Chondrocyte (in vitro differentiated cells): ENCODE data around the gene MAPK6. TPM values are rescaled to one million over a fixed set of nuclear protein-coding genes. Genes with fewer than 3 reads are reported as not detected.
"Not testable (repeated sequence)": the region's sequence is repeated elsewhere in the genome, so short reads cannot be mapped to it uniquely, and the experiment has no call there.

Experiments
- DNase-seq: peaks from one replicate; pipeline ENCODE4 v3.0.0; 2021; ENCODE audit warnings: mixed read lengths, low spot score
- H3K27ac Mint-ChIP-seq: one replicate; pipeline ENCODE4 v1.8.0; 2021; ENCODE audit warnings: mild to moderate bottlenecking, moderate library complexity, mixed read lengths; ENCODE audit not compliant: unreplicated experiment
- H3K27me3 Mint-ChIP-seq: 2 replicates; pipeline ENCODE4 v1.8.0; 2021; ENCODE audit warnings: low read depth, mixed read lengths
- H3K36me3 Mint-ChIP-seq: 2 replicates; pipeline ENCODE4 v1.8.0; 2021; ENCODE audit warnings: low read depth, mixed read lengths
- H3K4me1 Mint-ChIP-seq: 2 replicates; pipeline ENCODE4 v1.8.0; 2021; ENCODE audit warnings: low read depth, mild to moderate bottlenecking, mixed read lengths
- H3K4me3 Mint-ChIP-seq: one replicate; pipeline ENCODE4 v1.8.0; 2021; ENCODE audit warnings: mild to moderate bottlenecking, moderate library complexity, mixed read lengths; ENCODE audit not compliant: unreplicated experiment
- H3K9me3 Mint-ChIP-seq: 2 replicates; pipeline ENCODE4 v1.8.0; 2021; ENCODE audit warnings: low read depth, mixed read lengths
- total RNA-seq: library from RNA; stranded (reverse); gene quantifications from 3 replicates; pipeline ENCODE4 v1.2.1, GENCODE V29; 2021
- TF ChIP-seq, protein P1 (sequence below): fragments of 200-600 bp; sonication (generic); IDR thresholded peaks from 2 replicates; pipeline ENCODE4 v1.5.0; 2021; ENCODE audit warnings: antibody characterized with exemption, mild to moderate bottlenecking, moderate library complexity

The MAPK6 gene
- total RNA-seq, 1 donor from 2014 or later: 59.0 TPM

DNA sequence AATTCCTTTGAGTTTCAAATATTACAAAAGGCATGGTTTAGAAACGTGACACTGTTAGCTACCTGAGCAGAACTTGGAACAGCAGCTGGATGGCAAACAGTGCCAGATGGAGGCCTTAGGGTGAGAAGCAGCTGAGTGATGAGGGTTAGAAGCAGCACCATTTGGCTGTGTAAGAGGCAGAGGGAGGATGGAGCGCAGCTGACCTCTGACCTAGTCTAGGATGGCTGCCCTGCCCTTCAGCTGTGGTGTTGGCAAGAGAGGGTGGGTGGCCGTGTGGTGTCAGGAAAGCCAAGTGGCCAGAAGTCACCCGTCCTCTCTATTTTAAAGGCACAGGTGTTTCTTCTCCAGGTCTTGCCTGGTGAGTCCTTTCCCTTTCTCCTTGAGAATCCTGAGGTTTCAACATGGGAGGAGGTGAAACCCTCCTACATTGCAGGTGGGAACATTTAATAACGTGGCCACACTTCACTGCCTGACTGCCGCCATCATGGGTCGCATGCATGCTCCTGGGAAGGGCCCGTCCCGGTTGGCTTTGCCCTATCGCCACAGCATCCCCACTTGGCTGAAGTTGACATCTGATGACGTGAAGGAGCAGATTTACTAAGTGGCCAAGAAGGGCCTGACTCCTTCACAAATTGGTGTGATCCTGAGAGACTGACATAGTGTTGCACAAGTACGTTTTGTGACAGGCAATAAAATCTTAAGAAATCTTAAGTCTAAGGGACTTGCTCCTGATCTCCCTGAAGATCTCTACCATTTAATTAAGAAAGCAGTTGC lies 76.0 kb downstream of the MAPK6 start:
- Mint-ChIP-seq H3K4me3 (no peak overlapping the region), H3K9me3 (peaks cover 10% of the 10 kb centered on the region), H3K27ac (no peak overlapping the region), H3K36me3 (peaks cover 3% of the 10 kb centered on the region), H3K27me3 (no peaks in the 10 kb centered on the region), H3K4me1 (peaks cover 38% of the 10 kb centered on the region)
- DNase-seq: no peak
- TF ChIP-seq, protein P1, sequence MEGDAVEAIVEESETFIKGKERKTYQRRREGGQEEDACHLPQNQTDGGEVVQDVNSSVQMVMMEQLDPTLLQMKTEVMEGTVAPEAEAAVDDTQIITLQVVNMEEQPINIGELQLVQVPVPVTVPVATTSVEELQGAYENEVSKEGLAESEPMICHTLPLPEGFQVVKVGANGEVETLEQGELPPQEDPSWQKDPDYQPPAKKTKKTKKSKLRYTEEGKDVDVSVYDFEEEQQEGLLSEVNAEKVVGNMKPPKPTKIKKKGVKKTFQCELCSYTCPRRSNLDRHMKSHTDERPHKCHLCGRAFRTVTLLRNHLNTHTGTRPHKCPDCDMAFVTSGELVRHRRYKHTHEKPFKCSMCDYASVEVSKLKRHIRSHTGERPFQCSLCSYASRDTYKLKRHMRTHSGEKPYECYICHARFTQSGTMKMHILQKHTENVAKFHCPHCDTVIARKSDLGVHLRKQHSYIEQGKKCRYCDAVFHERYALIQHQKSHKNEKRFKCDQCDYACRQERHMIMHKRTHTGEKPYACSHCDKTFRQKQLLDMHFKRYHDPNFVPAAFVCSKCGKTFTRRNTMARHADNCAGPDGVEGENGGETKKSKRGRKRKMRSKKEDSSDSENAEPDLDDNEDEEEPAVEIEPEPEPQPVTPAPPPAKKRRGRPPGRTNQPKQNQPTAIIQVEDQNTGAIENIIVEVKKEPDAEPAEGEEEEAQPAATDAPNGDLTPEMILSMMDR: no peak

DNA sequence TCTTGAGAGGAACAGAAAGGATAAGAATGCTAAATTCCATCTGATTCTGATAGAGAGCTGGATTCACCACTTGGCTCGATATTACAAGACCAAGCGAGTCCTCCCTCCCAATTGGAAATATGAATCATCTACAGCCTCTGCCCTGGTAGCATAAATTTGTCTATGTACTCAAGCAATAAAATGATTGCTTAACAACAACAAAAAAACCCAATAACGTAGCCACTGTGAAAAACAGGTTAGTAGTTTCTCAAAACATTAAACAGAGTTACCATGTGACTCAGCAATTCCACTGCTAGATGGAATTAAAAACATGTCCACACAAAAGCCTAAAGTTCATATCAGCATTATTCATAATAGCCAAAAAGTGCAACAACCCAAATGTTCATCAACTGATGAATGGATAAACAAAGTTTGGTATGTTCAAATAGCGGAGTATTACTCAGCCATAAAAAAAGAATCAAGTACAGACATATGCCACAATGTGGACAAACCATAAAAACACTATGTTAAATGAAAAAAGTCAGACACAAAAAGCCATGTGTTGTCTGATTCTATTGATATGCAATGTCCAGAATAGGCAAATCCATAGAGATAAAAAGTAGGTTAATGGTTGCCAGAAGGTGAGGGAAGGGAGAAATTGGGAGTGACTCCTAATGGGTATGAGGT lies 76.7 kb downstream of the MAPK6 start:
- H3K27ac Mint-ChIP-seq: no peak overlapping the region
- H3K4me1 Mint-ChIP-seq: peaks cover 38% of the 10 kb centered on the region
- no peaks in the 10 kb centered on the region for H3K27me3 Mint-ChIP-seq
- no peak for DNase-seq
- peaks cover 4% of the 10 kb centered on the region for H3K9me3 Mint-ChIP-seq
- TF ChIP-seq, protein P1: no peak
- H3K4me3 Mint-ChIP-seq: no peak overlapping the region
- no peaks in the 10 kb centered on the region for H3K36me3 Mint-ChIP-seq

DNA sequence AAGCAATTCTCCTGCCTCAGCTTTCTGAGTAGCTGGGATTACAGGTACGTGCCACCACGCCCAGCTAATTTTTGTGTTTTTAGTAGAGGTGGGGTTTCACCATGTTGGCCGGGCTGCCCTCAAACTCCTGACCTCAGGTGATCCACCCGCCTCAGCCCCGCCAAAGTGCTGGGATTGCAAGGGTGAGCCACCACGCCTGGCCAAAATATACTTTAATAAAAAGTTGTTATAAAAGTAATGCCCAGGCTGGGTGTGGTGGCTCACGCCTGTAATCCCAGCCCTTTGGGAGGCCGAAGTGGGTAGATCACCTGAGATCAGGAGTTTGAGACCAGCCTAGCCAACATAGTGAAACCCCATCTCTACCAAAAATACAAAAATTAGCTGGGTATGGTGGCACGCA lies 77.5 kb downstream of the MAPK6 start:
- not testable (repeated sequence) for H3K9me3 Mint-ChIP-seq, H3K36me3 Mint-ChIP-seq, H3K27ac Mint-ChIP-seq, DNase-seq, H3K4me3 Mint-ChIP-seq, H3K27me3 Mint-ChIP-seq
- peaks cover 38% of the 10 kb centered on the region for H3K4me1 Mint-ChIP-seq

DNA sequence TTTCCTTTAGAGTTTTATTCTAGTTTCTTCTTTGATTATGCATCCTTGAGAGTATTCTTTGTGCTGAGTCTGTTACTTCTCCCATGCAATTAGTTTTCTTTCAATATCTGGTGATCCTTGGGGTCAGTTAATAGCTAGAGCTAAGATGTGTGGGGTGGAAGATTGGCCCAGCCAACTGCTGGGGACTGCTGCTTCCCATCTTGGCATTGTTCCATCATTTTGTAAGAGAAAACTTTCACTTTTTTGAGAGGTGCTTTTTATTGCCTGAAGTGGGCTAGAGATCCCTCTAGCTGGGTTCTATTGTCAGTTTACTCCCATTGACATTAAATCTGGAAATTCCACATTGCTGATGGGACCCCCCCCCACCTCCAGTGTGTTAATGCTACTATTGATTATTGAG lies 78.2 kb downstream of the MAPK6 start:
- H3K9me3 Mint-ChIP-seq: peaks cover 4% of the 10 kb centered on the region
- no peak overlapping the region for H3K27ac Mint-ChIP-seq
- H3K36me3 Mint-ChIP-seq: no peaks in the 10 kb centered on the region

DNA sequence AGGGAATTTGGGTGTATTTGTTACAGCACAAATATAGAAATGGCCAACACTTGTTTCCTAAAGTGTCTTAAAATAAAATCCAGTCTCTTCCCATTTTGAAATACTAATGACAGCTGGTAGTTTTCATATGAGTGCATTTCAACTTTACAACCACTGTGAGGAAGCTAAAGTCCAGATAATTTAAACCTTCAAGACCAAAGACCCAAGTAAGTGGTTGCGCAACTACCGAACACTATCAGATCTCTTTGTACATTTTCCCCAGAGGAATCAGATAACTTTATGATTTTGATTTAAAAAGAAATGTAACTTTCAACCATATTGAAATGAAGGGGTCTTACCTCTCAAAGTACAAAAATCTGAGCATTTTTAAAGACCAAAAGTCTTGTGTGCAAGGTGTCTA lies 79.3 kb downstream of the MAPK6 start:
- Mint-ChIP-seq H3K27ac (no peak overlapping the region), H3K4me3 (no peak overlapping the region), H3K27me3 (no peaks in the 10 kb centered on the region), H3K9me3 (peaks cover 4% of the 10 kb centered on the region), H3K4me1 (peaks cover 47% of the 10 kb centered on the region), H3K36me3 (no peaks in the 10 kb centered on the region)
- TF ChIP-seq, protein P1: no peak
- DNase-seq: no peak

More for the DNA sequence above, 78.2 kb downstream of the MAPK6 start:
- Mint-ChIP-seq H3K4me1 (peaks cover 43% of the 10 kb centered on the region), H3K4me3 (no peak overlapping the region), H3K27me3 (no peaks in the 10 kb centered on the region)
- DNase-seq: no peak
- TF ChIP-seq, protein P1: no peak
